ENCODE measurements around the gene CCDC57.

Gene CCDC57

GRCh38 chr17:82160075-82160474, 52.6 kb downstream of the CCDC57 start:
- DNase-seq (ENCODE audit: extremely low read depth, low read depth): no peak
- TF ChIP-seq CTCF (IDR thresholded peaks at IDR 0.05; ENCODE audit: low read depth, low read length): no peak

GRCh38 chr17:82158825-82159224, 53.8 kb downstream of the CCDC57 start:
- DNase-seq (ENCODE audit: extremely low read depth, low read depth): no peak
- no peak for TF ChIP-seq CTCF (IDR thresholded peaks at IDR 0.05; ENCODE audit: low read depth, low read length)

- DNase-seq (ENCODE audit: extremely low read depth, low read depth): no peak
- TF ChIP-seq CTCF (IDR thresholded peaks at IDR 0.05; ENCODE audit: low read depth, low read length): no peak
Measured at GRCh38 chr17:82157046-82158035, 55.3 kb downstream of the CCDC57 start.

- no peak for DNase-seq (ENCODE audit: extremely low read depth, low read depth)
- TF ChIP-seq CTCF (IDR thresholded peaks at IDR 0.05; ENCODE audit: low read depth, low read length): no peak
Measured at GRCh38 chr17:82156284-82156925, 56.2 kb downstream of the CCDC57 start.

- DNase-seq (ENCODE audit: extremely low read depth, low read depth): no peak
Measured at GRCh38 chr17:82155606-82156005, 57.0 kb downstream of the CCDC57 start.

GRCh38 chr17:82154881-82155331, 57.7 kb downstream of the CCDC57 start:
- TF ChIP-seq CTCF (IDR thresholded peaks at IDR 0.05; ENCODE audit: low read depth, low read length): no peak
- DNase-seq (ENCODE audit: extremely low read depth, low read depth): no peak

More at GRCh38 chr17:82155606-82156005, 57.0 kb downstream of the CCDC57 start:
- TF ChIP-seq CTCF (IDR thresholded peaks at IDR 0.05; ENCODE audit: low read depth, low read length): no peak
